Endothelial cell (in vitro differentiated cells): ENCODE measurements around the gene DSG4. TPM values are rescaled to one million over a fixed set of nuclear protein-coding genes. Genes with fewer than 3 reads are reported as not detected.

Source experiments
- DNase-seq: peaks from one replicate; pipeline ENCODE4 v3.0.0; 2021; ENCODE audit warnings: low spot score
- H3K27ac Mint-ChIP-seq: one replicate; pipeline ENCODE4 v1.8.0; 2021; ENCODE audit warnings: mixed read lengths, inconsistent platforms; ENCODE audit not compliant: unreplicated experiment
- H3K27me3 Mint-ChIP-seq: one replicate; pipeline ENCODE4 v1.8.0; 2021; ENCODE audit warnings: mild to moderate bottlenecking, moderate library complexity, mixed read lengths, inconsistent platforms; ENCODE audit not compliant: unreplicated experiment
- H3K36me3 Mint-ChIP-seq: one replicate; pipeline ENCODE4 v1.8.0; 2021; ENCODE audit warnings: mild to moderate bottlenecking, low read depth, mixed read lengths, inconsistent platforms; ENCODE audit not compliant: unreplicated experiment
- H3K4me1 Mint-ChIP-seq: one replicate; pipeline ENCODE4 v1.8.0; 2021; ENCODE audit warnings: mild to moderate bottlenecking, mixed read lengths, inconsistent platforms; ENCODE audit not compliant: unreplicated experiment
- H3K4me3 Mint-ChIP-seq: one replicate; pipeline ENCODE4 v1.8.0; 2021; ENCODE audit warnings: mild to moderate bottlenecking, mixed read lengths, inconsistent platforms; ENCODE audit not compliant: unreplicated experiment
- H3K9me3 Mint-ChIP-seq: one replicate; pipeline ENCODE4 v1.8.0; 2021; ENCODE audit warnings: mixed read lengths, inconsistent platforms; ENCODE audit not compliant: unreplicated experiment
- total RNA-seq: library from RNA; stranded (reverse); fragmentation: NEBNext Ultra II Directional; extraction: Animal tissue kit (Norgen Biotek cat#: 25700); gene quantifications from one replicate; pipeline ENCODE4 v1.2.1, GENCODE V29; 2021; ENCODE audit not compliant: unreplicated experiment
- TF ChIP-seq, protein P1 (sequence below): fragments of 200-600 bp; sonication (generic); IDR thresholded peaks from one replicate; pipeline ENCODE4 v1.5.0; 2021; ENCODE audit warnings: antibody characterized with exemption; ENCODE audit not compliant: unreplicated experiment

DSG4 gene
- total RNA-seq, 1 donor from 2014 or later = not detected

DNA sequence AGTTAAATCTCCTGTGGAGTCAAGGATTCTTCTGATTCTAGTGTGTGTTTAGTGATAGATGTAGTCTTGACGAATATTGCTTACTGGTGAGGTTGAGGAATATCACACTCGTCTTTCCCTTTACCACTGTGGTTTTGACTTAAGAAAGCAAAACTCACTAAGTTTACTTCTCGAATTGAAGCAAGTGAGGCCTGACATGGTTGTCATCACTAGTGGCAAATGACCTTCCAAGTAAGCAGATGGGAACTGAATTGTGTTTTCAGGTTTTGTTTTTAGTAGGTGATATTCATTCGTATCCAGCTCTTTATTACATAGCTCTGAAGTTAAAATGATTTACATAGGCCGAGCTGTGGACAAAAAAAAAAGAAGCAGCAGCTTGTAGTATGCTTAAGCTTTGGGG, 20.6 kb upstream of the DSG4 start:
- Mint-ChIP-seq H3K36me3 (no peaks in the 10 kb centered on the region), H3K4me3 (no peak overlapping the region), H3K27me3 (no peaks in the 10 kb centered on the region), H3K9me3 (no peaks in the 10 kb centered on the region), H3K4me1 (no peaks in the 10 kb centered on the region), H3K27ac (no peak overlapping the region)
- no peak for DNase-seq
- TF ChIP-seq, protein P1, sequence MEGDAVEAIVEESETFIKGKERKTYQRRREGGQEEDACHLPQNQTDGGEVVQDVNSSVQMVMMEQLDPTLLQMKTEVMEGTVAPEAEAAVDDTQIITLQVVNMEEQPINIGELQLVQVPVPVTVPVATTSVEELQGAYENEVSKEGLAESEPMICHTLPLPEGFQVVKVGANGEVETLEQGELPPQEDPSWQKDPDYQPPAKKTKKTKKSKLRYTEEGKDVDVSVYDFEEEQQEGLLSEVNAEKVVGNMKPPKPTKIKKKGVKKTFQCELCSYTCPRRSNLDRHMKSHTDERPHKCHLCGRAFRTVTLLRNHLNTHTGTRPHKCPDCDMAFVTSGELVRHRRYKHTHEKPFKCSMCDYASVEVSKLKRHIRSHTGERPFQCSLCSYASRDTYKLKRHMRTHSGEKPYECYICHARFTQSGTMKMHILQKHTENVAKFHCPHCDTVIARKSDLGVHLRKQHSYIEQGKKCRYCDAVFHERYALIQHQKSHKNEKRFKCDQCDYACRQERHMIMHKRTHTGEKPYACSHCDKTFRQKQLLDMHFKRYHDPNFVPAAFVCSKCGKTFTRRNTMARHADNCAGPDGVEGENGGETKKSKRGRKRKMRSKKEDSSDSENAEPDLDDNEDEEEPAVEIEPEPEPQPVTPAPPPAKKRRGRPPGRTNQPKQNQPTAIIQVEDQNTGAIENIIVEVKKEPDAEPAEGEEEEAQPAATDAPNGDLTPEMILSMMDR = no peak

DNA sequence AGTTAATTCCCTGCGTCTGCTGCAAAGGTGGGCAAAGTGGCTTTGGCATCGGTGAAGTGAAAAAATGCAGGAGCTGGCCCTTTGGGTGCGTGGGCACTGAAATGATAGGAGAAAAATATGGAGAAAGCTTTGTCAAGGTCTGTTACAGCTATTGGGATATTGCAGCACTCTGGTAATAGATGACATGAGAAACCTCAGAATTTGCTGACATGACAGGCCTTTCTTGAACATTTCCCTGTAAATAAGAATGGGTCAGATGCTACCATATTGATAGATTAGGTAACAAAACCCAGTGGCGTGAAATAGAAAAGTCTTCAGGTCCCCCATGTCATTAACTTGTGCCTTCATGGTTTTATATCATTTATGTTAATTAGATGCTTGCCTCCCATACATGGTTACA, 12.4 kb upstream of the DSG4 start:
- TF ChIP-seq, protein P1 = no peak
- Mint-ChIP-seq H3K4me3 (no peak overlapping the region), H3K36me3 (no peaks in the 10 kb centered on the region), H3K27ac (no peak overlapping the region), H3K27me3 (peaks cover 1% of the 10 kb centered on the region), H3K9me3 (no peaks in the 10 kb centered on the region), H3K4me1 (no peaks in the 10 kb centered on the region)
- DNase-seq = no peak

DNA sequence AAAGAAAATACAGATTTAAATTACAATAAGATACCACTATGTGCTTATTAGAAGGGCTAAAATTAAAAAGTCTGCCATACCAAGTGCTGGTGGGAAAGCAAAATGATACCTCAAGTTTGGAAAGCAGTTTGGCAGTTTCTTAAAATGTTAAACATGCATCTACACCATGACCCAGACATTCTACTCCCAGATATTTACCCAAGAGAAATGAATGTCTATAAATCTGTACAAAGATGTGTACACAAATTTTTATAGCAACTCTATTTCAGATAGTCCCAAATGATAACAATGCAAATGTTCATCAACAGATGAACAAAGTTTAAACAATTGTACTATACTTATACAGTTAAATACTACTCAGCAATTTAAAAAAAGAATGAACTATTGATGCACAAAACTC, 7.1 kb upstream of the DSG4 start:
- Mint-ChIP-seq H3K36me3 (no peaks in the 10 kb centered on the region), H3K27me3 (no peaks in the 10 kb centered on the region), H3K4me3 (no peak overlapping the region), H3K27ac (no peak overlapping the region), H3K4me1 (peaks cover 8% of the 10 kb centered on the region), H3K9me3 (no peaks in the 10 kb centered on the region)
- DNase-seq = no peak
- TF ChIP-seq, protein P1 = no peak

DNA sequence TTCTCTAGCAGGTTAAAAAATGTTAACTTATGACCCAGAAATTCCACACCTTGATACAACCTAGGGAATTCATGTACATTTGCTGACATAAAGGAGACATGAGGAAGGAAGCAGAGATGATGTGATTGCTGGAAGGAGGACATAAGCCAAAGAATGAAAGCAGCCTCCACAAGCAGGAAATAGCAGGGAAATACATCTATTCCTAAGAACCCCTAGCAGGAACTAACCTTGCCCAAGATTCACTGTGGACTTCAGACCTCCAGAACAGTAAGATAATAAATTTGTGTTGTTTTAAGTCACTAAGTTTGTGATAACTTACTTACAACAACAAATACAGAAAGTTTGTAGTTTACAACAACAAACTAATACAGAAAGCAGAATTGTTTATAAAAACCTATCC, 4.6 kb upstream of the DSG4 start:
- H3K9me3 Mint-ChIP-seq = no peaks in the 10 kb centered on the region
- no peak overlapping the region for H3K27ac Mint-ChIP-seq
- TF ChIP-seq, protein P1 = no peak
- no peak overlapping the region for H3K4me3 Mint-ChIP-seq
- H3K4me1 Mint-ChIP-seq = peaks cover 8% of the 10 kb centered on the region
- DNase-seq = no peak
- H3K36me3 Mint-ChIP-seq = no peaks in the 10 kb centered on the region
- H3K27me3 Mint-ChIP-seq = no peaks in the 10 kb centered on the region

DNA sequence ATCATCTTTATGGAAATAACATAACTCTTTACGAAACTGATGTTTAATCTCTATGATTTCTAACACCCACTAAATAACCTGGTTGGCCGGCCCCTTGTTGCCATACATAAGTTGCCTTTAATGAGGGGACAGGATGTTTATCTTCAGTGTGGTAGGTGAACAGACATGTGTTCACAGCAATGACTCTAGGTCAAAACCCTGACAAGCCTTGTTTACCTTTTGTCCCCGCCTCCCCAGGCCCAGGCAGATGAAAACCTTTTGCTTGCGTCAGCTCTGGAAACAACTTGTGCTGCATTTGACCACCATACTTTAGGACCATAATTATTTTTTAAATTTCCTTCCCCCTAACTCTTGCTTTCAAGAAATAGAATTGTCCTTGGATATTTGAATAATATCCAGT, 2.9 kb upstream of the DSG4 start:
- no peaks in the 10 kb centered on the region for H3K27me3 Mint-ChIP-seq
- no peaks in the 10 kb centered on the region for H3K9me3 Mint-ChIP-seq
- TF ChIP-seq, protein P1 = no peak
- H3K4me1 Mint-ChIP-seq = peaks cover 8% of the 10 kb centered on the region
- no peak overlapping the region for H3K27ac Mint-ChIP-seq
- no peak for DNase-seq
- H3K36me3 Mint-ChIP-seq = no peaks in the 10 kb centered on the region
- no peak overlapping the region for H3K4me3 Mint-ChIP-seq
